T-helper 1 cell treated with Interleukin-12 subunit alpha and Interleukin-12 subunit beta and Interleukin-4 antibody, amounts not matched to agents 30 μg/mL and 1 μg/mL, for 36 hours (primary cell): ENCODE measurements around the gene TOR1AIP1.

Source experiments
- H3K27ac Mint-ChIP-seq: one replicate; pipeline ENCODE4 v1.8.0; 2021; ENCODE audit warnings: mild to moderate bottlenecking, mixed read lengths
- H3K27me3 Mint-ChIP-seq: one replicate; pipeline ENCODE4 v1.8.0; 2021; ENCODE audit warnings: low read depth, mixed read lengths
- H3K36me3 Mint-ChIP-seq: one replicate; pipeline ENCODE4 v1.8.0; 2021; ENCODE audit warnings: low read depth, mixed read lengths
- H3K4me1 Mint-ChIP-seq: one replicate; pipeline ENCODE4 v1.8.0; 2021; ENCODE audit warnings: low read depth, mixed read lengths
- H3K4me3 Mint-ChIP-seq: one replicate; pipeline ENCODE4 v1.8.0; 2021; ENCODE audit warnings: mild to moderate bottlenecking, moderate library complexity, mixed read lengths
- H3K9me3 Mint-ChIP-seq: one replicate; pipeline ENCODE4 v1.8.0; 2021; ENCODE audit warnings: mixed read lengths

Gene TOR1AIP1

DNA sequence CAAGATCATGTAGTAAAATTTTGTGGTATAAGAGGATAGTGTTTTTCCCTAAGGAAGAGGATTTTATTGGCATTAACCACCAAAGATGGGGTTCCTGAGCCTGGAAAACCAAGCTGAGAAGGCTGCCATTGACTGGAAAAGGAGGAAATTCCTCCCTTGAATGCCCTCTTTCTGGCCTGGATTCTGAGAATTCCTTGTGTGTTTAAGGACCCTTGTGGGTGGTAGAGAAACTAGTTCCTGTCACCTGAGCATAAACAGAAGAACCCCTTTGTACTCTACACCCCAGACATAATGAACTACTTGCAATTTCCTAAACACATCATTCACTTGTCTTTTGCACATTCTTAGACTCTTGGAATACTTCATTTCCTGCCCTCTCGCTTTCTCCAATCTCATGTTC, 39.4 kb downstream of the TOR1AIP1 start:
- H3K36me3 Mint-ChIP-seq, result peaks cover 40% of the 10 kb centered on the region
- H3K9me3 Mint-ChIP-seq, result no peaks in the 10 kb centered on the region
- H3K27me3 Mint-ChIP-seq, result no peaks in the 10 kb centered on the region
- peaks cover 8% of the 10 kb centered on the region for H3K4me1 Mint-ChIP-seq
- no peak overlapping the region for H3K27ac Mint-ChIP-seq
- H3K4me3 Mint-ChIP-seq, result no peak overlapping the region

DNA sequence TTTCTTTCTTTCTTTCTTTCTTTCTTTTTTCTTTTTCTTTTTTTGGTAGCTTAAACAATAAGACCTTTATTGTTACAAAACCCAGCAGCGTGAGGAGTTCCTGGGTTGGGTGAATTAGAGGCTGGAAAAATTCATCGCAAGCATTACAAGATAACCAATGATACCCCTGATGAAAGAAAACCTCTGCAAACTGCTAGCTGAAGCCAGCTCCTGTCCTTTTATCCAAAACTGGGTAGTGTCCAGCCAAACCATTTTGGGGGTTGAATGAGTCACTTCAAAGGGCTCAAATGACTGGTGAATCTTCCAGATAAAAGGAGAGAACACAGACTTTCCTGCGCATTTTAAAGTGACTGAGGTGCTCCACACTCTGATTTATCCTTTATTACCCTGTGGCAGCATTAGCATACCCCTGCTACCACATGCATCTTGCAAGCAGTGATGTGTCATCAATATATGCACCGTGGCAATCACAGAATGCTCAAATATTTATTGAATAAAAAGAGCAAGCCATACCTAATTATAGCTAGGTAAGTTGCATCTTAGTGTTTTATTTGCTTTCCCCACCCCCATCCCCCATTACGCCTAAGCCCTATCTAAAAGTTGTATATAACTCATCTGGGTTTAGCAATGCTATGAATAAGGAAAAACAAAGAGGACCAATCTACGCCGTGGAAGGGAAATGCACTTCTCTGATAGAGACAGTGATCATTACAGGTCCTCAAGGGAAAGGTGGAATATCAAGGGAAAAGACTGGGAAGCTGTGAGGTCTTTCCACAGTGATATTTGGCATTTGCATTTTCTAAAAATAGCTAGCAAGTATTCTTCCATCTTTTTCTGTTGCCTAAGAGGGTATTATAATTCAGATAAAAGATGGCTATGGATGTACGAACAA, 40.1 kb downstream of the TOR1AIP1 start:
- H3K9me3 Mint-ChIP-seq, result no peaks in the 10 kb centered on the region
- H3K4me1 Mint-ChIP-seq, result peaks cover 8% of the 10 kb centered on the region
- no peak overlapping the region for H3K4me3 Mint-ChIP-seq
- H3K27ac Mint-ChIP-seq, result no peak overlapping the region
- no peaks in the 10 kb centered on the region for H3K27me3 Mint-ChIP-seq
- H3K36me3 Mint-ChIP-seq, result peaks cover 40% of the 10 kb centered on the region

DNA sequence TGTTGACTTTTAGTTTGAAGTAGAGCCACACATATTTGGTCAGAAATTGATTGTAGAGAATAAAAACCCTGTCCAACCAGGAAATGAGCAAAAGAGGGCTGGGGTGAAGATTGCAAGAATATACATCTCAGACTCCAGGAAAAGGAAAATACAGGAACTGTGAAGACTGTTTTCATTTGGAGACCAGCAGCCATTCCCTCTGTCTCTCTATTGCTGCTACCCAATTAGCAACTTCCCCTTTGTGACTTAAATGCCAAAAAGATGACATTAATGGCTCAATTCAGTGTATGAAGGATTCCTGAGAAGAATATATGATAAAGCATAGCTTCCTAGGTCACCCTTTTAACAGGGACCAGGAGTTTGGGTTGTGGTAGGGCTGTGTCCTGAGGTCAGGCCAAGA, 40.9 kb downstream of the TOR1AIP1 start:
- H3K27ac Mint-ChIP-seq, result no peak overlapping the region
- no peaks in the 10 kb centered on the region for H3K27me3 Mint-ChIP-seq
- peaks cover 32% of the 10 kb centered on the region for H3K36me3 Mint-ChIP-seq
- peaks cover 6% of the 10 kb centered on the region for H3K4me1 Mint-ChIP-seq
- no peaks in the 10 kb centered on the region for H3K9me3 Mint-ChIP-seq
- no peak overlapping the region for H3K4me3 Mint-ChIP-seq

DNA sequence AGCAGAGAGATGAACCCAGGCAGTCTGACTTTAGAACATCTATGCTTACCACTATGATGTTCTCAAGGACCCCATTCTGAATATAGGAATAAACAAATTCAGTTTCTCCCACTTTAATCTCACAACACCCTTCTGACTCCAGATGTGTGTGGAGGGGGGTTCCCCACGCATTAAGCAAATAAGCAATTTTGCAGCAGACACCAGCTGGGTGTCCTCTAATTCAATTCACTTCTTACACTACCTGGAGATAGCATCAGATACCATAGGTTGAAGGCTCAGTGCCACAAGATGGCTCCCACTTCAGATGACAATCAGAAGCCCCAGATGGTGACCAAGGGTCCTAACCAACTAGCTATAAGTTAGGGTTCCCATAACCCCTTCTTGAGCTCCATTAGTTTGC, 42.2 kb downstream of the TOR1AIP1 start:
- H3K4me1 Mint-ChIP-seq, result peaks cover 4% of the 10 kb centered on the region
- H3K4me3 Mint-ChIP-seq, result no peak overlapping the region
- H3K36me3 Mint-ChIP-seq, result peaks cover 23% of the 10 kb centered on the region
- no peak overlapping the region for H3K27ac Mint-ChIP-seq
- no peaks in the 10 kb centered on the region for H3K27me3 Mint-ChIP-seq
- no peaks in the 10 kb centered on the region for H3K9me3 Mint-ChIP-seq

DNA sequence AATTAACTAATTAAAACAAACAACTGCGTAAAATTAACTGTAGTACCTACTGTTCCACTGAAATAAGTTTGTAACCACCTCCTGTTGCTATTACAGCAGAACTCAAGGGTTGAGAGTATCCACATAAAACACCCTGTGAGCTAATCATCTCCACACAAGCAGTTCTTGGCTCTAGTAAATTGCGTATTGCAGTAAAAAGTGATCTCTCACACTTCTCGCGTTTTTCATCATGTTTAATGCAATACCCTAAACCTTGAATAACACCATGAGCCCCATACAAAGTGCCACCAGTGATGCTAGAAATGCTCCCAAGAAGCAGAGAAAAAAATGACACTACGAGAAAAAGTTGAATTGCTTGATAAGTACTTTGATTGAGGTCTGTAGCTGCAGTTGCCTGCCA, 43.2 kb downstream of the TOR1AIP1 start:
- peaks cover 16% of the 10 kb centered on the region for H3K36me3 Mint-ChIP-seq
- no peak overlapping the region for H3K4me3 Mint-ChIP-seq
- H3K27ac Mint-ChIP-seq, result no peak overlapping the region
- peaks cover 4% of the 10 kb centered on the region for H3K4me1 Mint-ChIP-seq
- H3K9me3 Mint-ChIP-seq, result no peaks in the 10 kb centered on the region
- peaks cover 3% of the 10 kb centered on the region for H3K27me3 Mint-ChIP-seq

DNA sequence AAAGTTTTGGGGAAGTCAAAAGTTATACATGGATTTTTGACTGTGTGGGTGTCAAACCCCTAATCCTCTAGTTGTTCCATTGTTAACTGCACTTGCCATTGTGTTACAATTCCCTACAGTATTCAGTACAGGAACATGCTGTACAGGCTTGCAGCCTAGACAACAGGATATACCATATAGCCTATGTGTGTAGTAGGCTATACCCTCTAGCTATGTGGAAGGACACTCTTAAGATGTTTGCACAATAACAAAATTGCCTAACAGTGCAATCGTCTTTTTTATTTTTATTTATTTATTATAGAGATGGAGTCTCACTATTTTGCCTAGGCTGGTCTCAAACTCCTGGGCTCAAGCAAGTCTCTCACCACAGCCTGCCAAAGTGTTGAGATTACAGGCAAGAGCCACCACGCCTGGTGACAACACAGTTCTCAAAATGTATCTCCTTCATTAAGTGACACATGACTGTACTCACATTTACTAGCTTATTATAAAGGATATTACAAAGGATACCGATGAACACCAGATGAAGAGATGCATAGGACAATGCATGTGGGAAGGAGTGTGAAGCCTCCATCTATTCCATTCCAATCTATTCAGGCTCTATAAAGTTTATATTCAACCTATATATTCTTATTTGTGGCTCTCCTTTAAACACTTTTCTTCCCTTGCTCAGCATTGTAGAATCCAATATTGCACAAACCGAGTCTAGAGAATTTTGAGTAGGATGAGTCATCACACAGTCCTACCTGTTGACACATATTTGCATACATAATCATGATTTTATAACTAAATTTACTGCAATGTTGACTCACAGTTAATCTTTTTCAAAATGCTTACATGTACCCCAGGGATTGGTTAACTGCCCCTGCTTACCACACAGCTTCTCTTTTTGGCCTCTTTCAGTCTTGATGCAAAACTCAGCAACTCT, 44.1 kb downstream of the TOR1AIP1 start:
- H3K9me3 Mint-ChIP-seq, result no peaks in the 10 kb centered on the region
- H3K4me1 Mint-ChIP-seq, result peaks cover 4% of the 10 kb centered on the region
- H3K36me3 Mint-ChIP-seq, result peaks cover 13% of the 10 kb centered on the region
- peaks cover 5% of the 10 kb centered on the region for H3K27me3 Mint-ChIP-seq
- H3K4me3 Mint-ChIP-seq, result no peak overlapping the region
- H3K27ac Mint-ChIP-seq, result no peak overlapping the region

DNA sequence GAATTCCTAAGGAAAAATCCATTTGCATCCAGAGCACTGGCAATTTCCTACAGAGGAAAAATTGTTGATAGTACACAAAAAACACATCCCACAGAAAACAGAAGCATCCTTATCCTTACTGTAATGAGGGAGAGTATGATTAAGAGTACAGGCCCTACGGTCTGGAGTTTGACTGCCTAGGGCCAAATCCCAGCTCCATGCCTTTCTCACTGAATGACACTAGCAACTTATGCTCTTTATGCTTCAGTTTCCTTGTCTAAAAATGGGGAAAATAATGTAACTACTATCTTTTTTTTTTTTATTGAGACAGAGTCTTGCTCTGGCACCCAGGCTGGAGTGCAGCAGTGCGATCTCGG, 44.7 kb downstream of the TOR1AIP1 start:
- Mint-ChIP-seq H3K27me3 (peaks cover 5% of the 10 kb centered on the region), H3K36me3 (peaks cover 10% of the 10 kb centered on the region), H3K27ac (no peak overlapping the region), H3K4me1 (peaks cover 4% of the 10 kb centered on the region), H3K4me3 (no peak overlapping the region), H3K9me3 (no peaks in the 10 kb centered on the region)

DNA sequence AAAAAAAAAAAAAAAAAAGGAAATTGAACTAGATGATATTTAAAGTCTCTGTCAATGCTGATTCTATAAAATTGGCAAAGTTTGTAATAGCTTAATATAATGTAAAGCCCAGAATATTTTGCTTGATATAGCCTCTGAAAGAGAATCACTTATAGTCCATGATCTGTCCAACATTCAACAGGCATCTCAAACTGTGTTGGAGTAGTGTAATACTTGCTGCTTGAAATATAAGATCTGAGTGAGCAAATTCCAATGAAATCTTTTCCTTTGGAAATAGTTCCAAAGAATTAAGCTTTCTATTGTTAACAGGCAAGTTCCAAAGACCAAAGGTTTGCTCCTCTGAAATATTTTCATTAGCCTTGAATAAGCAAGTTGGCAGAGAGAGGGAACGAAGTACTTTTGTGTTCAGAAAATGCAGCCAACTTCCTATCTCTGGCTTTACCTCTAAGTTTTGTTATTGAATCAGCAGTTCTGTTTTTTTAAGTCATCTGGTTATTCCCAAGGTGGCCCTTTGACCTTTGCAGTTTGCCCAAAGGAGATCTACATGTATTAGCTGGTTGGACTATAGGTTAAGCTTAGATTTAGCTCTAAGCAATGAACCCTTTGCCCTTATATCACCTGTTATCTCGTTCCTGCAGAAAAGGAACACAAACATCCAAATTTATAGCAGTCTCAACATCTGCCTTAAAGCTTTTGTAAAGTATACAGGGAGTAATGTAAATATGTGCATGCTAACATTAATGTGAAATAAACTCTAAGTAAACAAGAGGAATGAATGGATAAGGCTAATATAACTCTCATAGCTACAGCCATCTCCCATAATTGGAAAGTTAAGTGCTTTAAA, 48.1 kb downstream of the TOR1AIP1 start:
- H3K27me3 Mint-ChIP-seq, result peaks cover 16% of the 10 kb centered on the region

DNA sequence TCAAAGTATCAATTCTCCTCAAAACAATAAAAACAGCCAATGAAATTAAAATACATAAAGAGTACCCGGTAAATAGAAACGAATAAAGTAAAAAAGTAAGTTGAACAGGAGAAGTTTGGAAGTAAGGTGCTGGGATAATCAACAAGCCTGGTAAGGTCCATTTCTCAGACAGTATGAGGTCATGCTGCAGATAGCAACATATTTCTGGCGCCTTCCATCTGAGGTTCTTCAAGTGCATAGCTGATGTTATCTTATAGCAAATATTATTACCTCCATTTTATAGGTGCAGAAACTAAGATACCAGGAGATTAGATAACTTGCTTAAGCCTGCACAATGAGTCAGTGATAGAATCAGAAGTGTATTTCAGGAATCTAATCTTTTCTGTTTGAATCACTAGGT, 48.8 kb downstream of the TOR1AIP1 start:
- H3K4me1 Mint-ChIP-seq, result no peaks in the 10 kb centered on the region
- H3K36me3 Mint-ChIP-seq, result no peaks in the 10 kb centered on the region
- H3K9me3 Mint-ChIP-seq, result no peaks in the 10 kb centered on the region
- H3K4me3 Mint-ChIP-seq, result no peak overlapping the region
- no peak overlapping the region for H3K27ac Mint-ChIP-seq
- H3K27me3 Mint-ChIP-seq, result peaks cover 16% of the 10 kb centered on the region

More for the DNA sequence above, 48.1 kb downstream of the TOR1AIP1 start:
- no peak overlapping the region for H3K27ac Mint-ChIP-seq
- no peaks in the 10 kb centered on the region for H3K4me1 Mint-ChIP-seq
- H3K4me3 Mint-ChIP-seq, result no peak overlapping the region
- no peaks in the 10 kb centered on the region for H3K9me3 Mint-ChIP-seq
- no peaks in the 10 kb centered on the region for H3K36me3 Mint-ChIP-seq

DNA sequence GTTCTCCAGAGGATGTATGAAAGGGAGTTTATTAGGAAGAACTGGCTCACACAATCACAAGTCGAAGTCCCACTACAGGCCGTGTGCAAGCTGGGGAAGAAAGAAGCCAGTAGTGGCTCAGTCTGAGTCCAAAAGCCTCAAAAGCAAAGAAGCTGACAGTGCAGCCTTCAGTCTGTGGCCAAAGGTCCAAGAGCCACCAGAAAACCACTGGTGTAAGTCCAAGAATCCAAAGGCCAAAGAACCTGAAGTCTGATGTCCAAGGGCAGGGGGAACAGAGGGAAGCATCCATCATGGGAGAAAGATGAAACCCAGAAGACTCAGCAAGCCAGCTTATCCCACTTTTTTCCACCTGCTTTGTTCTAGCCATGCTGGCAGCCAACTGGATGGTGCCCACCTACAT, 51.1 kb downstream of the TOR1AIP1 start:
- Mint-ChIP-seq H3K27ac (no peak overlapping the region), H3K4me3 (no peak overlapping the region), H3K27me3 (peaks cover 26% of the 10 kb centered on the region), H3K36me3 (no peaks in the 10 kb centered on the region), H3K4me1 (no peaks in the 10 kb centered on the region), H3K9me3 (no peaks in the 10 kb centered on the region)

DNA sequence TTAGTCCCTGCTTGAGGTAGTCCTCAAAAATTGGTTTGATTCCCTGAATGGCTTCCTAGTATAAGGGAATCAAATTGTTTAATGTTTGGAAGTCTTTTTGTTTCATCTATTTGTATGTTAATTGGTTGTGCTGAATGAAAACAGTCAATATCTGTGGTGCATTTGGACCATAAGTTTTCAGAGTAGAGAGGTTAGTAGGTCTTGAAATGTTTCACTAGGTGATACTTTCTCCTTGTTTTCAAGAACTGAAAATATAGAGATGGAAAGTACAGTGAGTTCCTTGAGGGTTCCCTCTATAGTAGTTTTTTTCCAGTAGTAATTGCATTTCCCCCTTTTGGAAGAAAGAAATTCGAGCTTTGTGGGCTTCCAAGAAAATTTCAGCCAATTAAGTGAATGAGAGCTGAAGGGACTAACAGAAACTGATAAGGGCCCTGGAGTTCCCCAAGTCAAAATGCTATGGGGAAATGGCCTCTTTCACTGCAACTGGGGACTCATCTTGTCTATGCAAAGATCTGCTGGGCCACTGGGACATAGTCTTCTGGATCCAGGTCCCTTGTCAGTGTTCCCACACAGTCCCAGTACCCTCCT, 53.9 kb downstream of the TOR1AIP1 start:
- Mint-ChIP-seq H3K27me3 (peaks cover 38% of the 10 kb centered on the region), H3K9me3 (no peaks in the 10 kb centered on the region), H3K36me3 (no peaks in the 10 kb centered on the region), H3K4me1 (no peaks in the 10 kb centered on the region), H3K4me3 (no peak overlapping the region), H3K27ac (no peak overlapping the region)

DNA sequence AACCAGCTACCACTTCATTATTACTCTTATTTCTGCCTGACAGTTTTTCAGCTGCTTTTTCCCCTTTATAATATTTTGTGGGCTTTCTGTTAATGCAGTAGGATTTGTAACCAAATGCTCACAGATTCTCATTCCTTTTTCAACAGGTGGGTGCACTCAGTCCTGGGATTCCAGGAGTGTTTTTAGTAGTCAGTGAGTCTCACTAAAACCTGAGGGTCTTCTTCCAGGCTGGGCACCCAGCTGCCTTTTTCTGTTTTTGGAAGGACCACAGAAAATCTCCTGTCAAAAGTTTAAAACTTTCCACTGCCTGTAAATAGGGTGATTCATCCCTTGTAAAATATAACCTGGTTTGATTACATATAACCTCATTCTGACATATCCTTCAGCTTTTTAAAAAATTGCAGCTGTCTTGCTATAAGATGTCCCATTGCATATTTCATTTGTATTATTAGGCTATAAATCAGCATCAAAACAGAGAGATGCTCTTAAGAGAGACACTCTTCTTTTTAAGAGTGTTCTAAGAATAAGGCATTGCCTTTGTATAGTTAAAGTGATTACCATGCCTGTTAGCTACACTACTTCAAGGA, 55.7 kb downstream of the TOR1AIP1 start:
- Mint-ChIP-seq H3K9me3 (no peaks in the 10 kb centered on the region), H3K36me3 (no peaks in the 10 kb centered on the region), H3K4me1 (no peaks in the 10 kb centered on the region), H3K27me3 (peaks cover 35% of the 10 kb centered on the region), H3K4me3 (no peak overlapping the region), H3K27ac (no peak overlapping the region)

DNA sequence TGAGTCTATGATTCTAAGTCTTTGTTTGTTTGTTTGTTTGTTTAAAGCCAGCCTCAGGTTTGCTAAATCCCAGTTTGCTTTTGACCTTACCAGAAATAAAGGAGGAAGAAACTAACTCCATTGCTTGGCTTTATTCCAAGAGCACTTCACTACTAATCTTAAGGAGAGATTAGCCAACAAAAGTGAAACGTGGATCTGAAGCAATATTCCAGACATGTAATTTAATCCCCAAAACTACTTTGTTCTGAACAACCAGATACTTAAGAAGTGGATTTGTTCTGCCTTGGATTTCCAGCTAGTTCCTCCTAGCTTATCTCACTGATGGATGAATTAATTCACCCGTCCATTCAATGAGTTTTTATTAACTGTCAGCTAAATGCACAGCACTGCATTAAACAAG, 56.7 kb downstream of the TOR1AIP1 start:
- Mint-ChIP-seq H3K4me1 (no peaks in the 10 kb centered on the region), H3K27me3 (peaks cover 34% of the 10 kb centered on the region), H3K4me3 (no peak overlapping the region), H3K9me3 (no peaks in the 10 kb centered on the region), H3K27ac (no peak overlapping the region), H3K36me3 (no peaks in the 10 kb centered on the region)

DNA sequence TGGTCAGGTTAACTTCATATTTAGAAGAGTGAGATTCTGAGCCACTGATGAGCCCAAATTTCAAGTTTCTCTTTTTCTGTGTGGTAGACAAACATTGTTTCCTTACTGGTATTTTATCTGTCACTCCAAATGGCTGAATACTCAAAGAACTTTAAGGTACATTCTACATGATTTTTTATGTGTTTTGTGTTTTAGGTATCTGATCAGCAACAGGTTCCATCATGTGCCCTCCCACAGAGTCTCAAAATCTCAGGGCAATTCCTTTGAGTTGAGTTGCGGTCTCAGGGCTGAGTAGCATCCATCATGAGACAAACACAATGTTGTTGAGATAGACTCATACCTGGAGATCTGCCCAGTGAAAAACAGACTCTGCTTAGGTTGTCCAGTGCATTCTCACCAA, 57.9 kb downstream of the TOR1AIP1 start:
- Mint-ChIP-seq H3K27me3 (peaks cover 27% of the 10 kb centered on the region), H3K36me3 (no peaks in the 10 kb centered on the region), H3K4me1 (no peaks in the 10 kb centered on the region), H3K9me3 (no peaks in the 10 kb centered on the region), H3K27ac (no peak overlapping the region), H3K4me3 (no peak overlapping the region)
